Measurements from ENCODE around the gene RPN2.
A peak's percentile ranks its signal among the peaks of the same experiment; 100 is the strongest.

Gene RPN2

DNA sequence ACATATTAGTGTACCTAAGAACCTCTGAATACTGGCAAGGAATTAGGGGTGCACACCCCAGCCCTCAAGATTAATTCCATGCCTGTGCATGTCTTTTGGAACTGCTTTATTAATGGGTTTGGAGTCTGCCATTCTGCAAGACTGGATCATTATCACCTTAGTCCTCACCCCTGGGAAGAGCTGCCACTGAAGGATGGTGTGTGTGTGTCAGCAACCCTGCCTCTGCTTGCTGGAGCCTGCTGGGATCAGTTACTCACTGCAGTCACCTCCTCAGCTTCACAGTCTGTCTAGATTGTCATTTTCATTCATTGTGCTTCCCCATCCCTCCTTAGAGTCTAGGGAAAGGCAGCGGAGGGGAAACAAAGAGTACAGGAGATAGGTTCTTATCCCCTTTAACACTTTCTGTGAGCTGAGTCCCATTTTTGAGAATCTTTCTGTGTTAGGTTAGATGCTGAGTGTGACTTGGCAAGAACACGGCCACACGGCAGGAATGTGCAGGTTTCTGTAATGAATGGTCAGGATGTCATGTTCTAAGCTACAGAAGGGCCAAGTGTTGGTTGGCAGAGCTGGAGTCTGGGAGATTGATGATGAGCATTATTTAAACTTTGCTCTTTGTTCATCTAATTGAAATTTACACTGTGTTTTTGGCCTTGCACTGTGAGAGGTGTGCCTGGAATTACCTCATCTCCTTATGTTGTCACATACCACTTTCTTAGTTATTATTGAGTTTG, 61.4 kb downstream of the RPN2 start:
- DNase-seq (ENCODE audit: extremely low spot score) = no peak
- ChIA-PET CTCF (no interaction called here), POLR2A (no interaction called here)
- no peak for TF ChIP-seq FOXA1 (IDR thresholded peaks at IDR 0.05)
- TF ChIP-seq LEF1 (IDR thresholded peaks at IDR 0.05; ENCODE audit: borderline replicate concordance) = no peak
- TF ChIP-seq FOXK2 (IDR thresholded peaks at IDR 0.05) = no peak
- no peak for TF ChIP-seq FOXM1 (IDR thresholded peaks at IDR 0.05; ENCODE audit: borderline replicate concordance)
- no peak for TF ChIP-seq L3MBTL2 (conservative IDR thresholded peaks at IDR 0.05)

DNA sequence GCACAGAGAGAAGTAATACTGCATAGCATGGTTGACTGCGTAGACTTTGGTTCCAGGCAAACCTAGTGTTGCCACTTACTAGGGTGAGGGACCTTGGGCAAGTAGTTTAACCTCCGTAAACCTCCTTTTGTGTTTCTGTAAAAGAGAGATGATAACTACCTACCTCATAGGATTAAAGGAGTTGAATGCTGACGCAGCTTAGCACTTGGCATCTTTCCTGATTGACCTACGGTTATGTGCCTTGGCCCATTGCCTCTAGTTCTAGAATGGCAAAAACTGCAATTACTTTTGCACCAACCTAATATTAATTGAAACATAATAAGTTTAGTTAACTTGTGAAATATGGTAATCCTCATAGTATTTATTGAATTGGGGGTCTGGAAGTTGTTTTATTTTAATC, 63.4 kb downstream of the RPN2 start:
- CTCF ChIA-PET = interaction anchor here (0.9 kb wide), 1 partner anchor 24 kb away, joined by 3 read pairs; no protein-coding TSS in a partner anchor
- DNase-seq (ENCODE audit: extremely low spot score) = no peak
- POLR2A ChIA-PET = interaction anchor here (0.7 kb wide), 1 partner anchor 63 kb away, joined by 3 read pairs; the partner anchor contains the start of genes MROH8 and RPN2
- TF ChIP-seq CTBP1 (IDR thresholded peaks at IDR 0.05; ENCODE audit: borderline replicate concordance) (no peak), FOXM1 (IDR thresholded peaks at IDR 0.05; ENCODE audit: borderline replicate concordance) (no peak), HDGF (IDR thresholded peaks at IDR 0.05; ENCODE audit: borderline replicate concordance) (no peak)
- TF ChIP-seq, protein P1, sequence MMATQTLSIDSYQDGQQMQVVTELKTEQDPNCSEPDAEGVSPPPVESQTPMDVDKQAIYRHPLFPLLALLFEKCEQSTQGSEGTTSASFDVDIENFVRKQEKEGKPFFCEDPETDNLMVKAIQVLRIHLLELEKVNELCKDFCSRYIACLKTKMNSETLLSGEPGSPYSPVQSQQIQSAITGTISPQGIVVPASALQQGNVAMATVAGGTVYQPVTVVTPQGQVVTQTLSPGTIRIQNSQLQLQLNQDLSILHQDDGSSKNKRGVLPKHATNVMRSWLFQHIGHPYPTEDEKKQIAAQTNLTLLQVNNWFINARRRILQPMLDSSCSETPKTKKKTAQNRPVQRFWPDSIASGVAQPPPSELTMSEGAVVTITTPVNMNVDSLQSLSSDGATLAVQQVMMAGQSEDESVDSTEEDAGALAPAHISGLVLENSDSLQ (IDR thresholded peaks at IDR 0.05) = no peak

DNA sequence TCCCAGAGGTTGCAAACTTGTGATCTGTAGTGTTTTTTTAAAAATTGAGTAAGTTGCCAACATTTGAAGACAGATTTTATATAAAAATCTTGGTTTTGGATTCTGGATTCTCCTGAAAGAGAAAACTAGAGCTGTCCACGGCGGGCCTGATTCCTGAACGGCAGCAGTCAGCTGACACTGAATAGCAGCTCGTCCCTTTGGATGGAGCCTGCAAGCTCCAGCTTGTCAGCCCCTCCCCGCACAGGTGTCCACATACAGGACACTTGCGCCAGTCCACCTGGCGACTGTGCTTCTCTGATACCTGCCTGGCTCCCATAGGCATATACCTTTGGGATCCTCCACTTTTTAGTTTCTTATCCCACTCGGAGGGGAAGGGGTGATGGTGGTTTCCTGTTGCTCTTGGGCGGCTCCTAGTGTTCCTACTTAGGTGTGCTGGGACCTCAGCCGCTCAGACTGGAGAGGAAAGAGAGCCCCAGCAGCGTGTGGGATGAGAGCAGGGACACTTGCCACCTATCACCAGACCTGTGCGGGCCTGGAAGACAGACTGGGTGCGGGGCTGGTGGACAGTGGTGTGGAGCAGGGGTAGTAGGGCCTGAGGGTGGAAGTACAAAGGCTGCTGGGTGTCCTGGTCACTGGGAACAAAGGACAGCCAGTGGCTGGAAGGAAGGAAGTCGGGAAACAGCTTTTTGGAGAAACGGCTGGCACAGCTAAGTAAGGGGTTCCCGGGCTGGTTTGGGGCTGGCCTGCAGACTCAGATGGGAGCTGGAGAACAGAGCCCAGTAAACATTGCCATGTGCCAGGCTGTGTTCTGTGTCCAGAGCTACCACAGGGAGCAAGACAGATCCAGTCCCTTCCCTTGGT, 64.2 kb downstream of the RPN2 start:
- ChIA-PET CTCF (interaction anchor here (0.9 kb wide), 1 partner anchor 23 kb away, joined by 3 read pairs; no protein-coding TSS in a partner anchor), POLR2A (interaction anchor here (0.7 kb wide), 1 partner anchor 64 kb away, joined by 3 read pairs; the partner anchor contains the start of genes MROH8 and RPN2)
- DNase-seq (ENCODE audit: extremely low spot score) = peak; percentile 36
- TF ChIP-seq SP1 (IDR thresholded peaks at IDR 0.05) (no peak), CTBP1 (IDR thresholded peaks at IDR 0.05; ENCODE audit: borderline replicate concordance) (no peak)

DNA sequence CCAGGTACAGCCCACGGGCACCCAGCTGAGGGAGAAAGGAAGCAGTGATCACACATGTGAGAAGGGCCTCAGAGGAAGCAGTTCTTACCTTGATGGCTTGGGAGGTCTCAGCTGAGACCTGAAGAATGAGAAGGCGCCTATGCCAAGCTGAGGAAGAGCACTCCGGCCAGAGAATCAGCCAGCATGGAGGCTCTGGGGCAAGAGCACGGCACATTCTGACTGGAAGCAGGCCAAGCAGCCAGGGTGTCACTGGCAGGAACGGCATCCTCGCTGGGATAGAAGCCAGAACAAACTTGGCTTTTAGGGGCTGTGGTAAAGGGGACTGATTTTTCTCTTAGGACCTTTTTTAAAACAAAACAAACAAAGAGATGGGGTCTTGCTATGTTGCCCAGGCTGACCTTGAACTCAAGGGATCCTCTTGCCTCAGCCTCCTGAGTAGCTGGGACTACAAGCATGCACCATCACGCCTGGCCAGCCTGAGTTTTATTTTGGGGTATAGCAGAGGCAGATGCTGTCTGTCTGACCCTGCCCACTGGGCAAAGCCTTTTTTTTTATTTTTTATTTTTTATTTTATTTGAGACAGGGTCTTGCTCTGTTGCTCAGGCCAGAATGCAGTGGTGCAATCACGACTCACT, 64.9 kb downstream of the RPN2 start:
- TF ChIP-seq BHLHE40 (IDR thresholded peaks at IDR 0.05; ENCODE audit: borderline replicate concordance) (no peak), CTBP1 (IDR thresholded peaks at IDR 0.05; ENCODE audit: borderline replicate concordance) (no peak), ARNT (IDR thresholded peaks at IDR 0.05) (no peak)
- TF ChIP-seq, protein P1 (IDR thresholded peaks at IDR 0.05) = no peak
- DNase-seq (ENCODE audit: extremely low spot score) = no peak
- POLR2A ChIA-PET = no interaction called here
- CTCF ChIA-PET = no interaction called here

DNA sequence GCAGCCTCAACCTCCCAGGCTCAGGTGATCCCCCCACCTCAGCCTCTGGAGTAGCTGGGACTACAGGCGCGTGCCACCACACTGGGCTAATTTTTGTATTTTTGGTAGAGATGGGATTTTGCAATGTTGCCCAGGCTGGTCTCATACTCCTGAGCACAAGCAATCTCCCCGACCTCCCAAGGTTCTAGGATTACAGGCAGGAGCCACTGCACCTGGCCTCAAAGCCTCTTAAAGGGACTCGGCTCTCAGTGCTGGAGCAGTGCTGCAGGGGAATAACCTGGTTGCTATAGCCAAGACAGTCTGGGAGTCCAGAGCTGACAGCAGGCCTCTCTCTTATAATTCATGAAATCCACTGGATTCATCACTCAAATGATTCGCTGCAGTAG, 65.4 kb downstream of the RPN2 start:
- no peak for TF ChIP-seq CTBP1 (IDR thresholded peaks at IDR 0.05; ENCODE audit: borderline replicate concordance)
- TF ChIP-seq TARDBP (IDR thresholded peaks at IDR 0.05) = no peak
- TF ChIP-seq FOXA1 (IDR thresholded peaks at IDR 0.05) = no peak
- no peak for TF ChIP-seq BHLHE40 (IDR thresholded peaks at IDR 0.05; ENCODE audit: borderline replicate concordance)
- TF ChIP-seq SP1 (IDR thresholded peaks at IDR 0.05) = no peak
- TF ChIP-seq LEF1 (IDR thresholded peaks at IDR 0.05; ENCODE audit: borderline replicate concordance) = no peak
- no peak for TF ChIP-seq ELF4 (IDR thresholded peaks at IDR 0.05)
- TF ChIP-seq, protein P1 (IDR thresholded peaks at IDR 0.05) = no peak
- TF ChIP-seq FOXK2 (IDR thresholded peaks at IDR 0.05) = no peak
- TF ChIP-seq FOXM1 (IDR thresholded peaks at IDR 0.05; ENCODE audit: borderline replicate concordance) = no peak
- no peak for TF ChIP-seq L3MBTL2 (conservative IDR thresholded peaks at IDR 0.05)
- TF ChIP-seq ARNT (IDR thresholded peaks at IDR 0.05) = no peak
- no peak for TF ChIP-seq HDGF (IDR thresholded peaks at IDR 0.05; ENCODE audit: borderline replicate concordance)
- TF ChIP-seq NFRKB (IDR thresholded peaks at IDR 0.05) = no peak
- TF ChIP-seq SUZ12 (IDR thresholded peaks at IDR 0.05) = no peak
- TF ChIP-seq ZNF384 (IDR thresholded peaks at IDR 0.05) = no peak
- DNase-seq (ENCODE audit: extremely low spot score) = no peak
- CTCF ChIA-PET = no interaction called here
- POLR2A ChIA-PET = no interaction called here

Measured in HEK293T (cell line).